Islet of Langerhans (tissue), 1 donor: Measurements from ENCODE around the gene RIN1.

ENCODE experiments used
- FAIRE-seq: peaks from one replicate; lab custom pipeline; 2011; peaks lifted over from hg19 to GRCh38; lab: Jason Lieb, UNC

The RIN1 gene

GRCh38 chr11:66294626-66295620, 41.3 kb downstream of the RIN1 start:
- no peak for FAIRE-seq

- no peak for FAIRE-seq
Observed at GRCh38 chr11:66293777-66294625, 42.2 kb downstream of the RIN1 start.

- FAIRE-seq: no peak
Observed at GRCh38 chr11:66293352-66293751, 42.9 kb downstream of the RIN1 start.

GRCh38 chr11:66292543-66293332, 43.5 kb downstream of the RIN1 start:
- no peak for FAIRE-seq

- FAIRE-seq: no peak
Observed at GRCh38 chr11:66291706-66292542, 44.3 kb downstream of the RIN1 start, which contains the start of gene TMEM151A. Gene TMEM151A, plus strand, starts transcription at chr11:66291894. Its CDS starts 120 bp downstream, at chr11:66292014.

GRCh38 chr11:66291303-66291705, 44.9 kb downstream of the RIN1 start:
- no peak for FAIRE-seq

- FAIRE-seq: no peak
Observed at GRCh38 chr11:66290330-66290621, 46.0 kb downstream of the RIN1 start.

GRCh38 chr11:66289548-66290329, 46.5 kb downstream of the RIN1 start:
- FAIRE-seq: no peak

GRCh38 chr11:66288671-66289547, 47.3 kb downstream of the RIN1 start, which contains the start of gene YIF1A:
Gene YIF1A, minus strand, starts transcription at chr11:66289143. Its CDS starts 158 bp downstream, at chr11:66288985.
- FAIRE-seq: peak; percentile 96

GRCh38 chr11:66287889-66288670, 48.2 kb downstream of the RIN1 start:
- FAIRE-seq: no peak

- FAIRE-seq: no peak
Observed at GRCh38 chr11:66287211-66287888, 48.9 kb downstream of the RIN1 start.

- no peak for FAIRE-seq
Observed at GRCh38 chr11:66286699-66287098, 49.5 kb downstream of the RIN1 start.

- FAIRE-seq: no peak
Observed at GRCh38 chr11:66285250-66285947, 50.8 kb downstream of the RIN1 start.

GRCh38 chr11:66284526-66285078, 51.6 kb downstream of the RIN1 start:
- FAIRE-seq: no peak

GRCh38 chr11:66283461-66284105, 52.7 kb downstream of the RIN1 start:
- no peak for FAIRE-seq
